GM18861 (cell line): Measurements from ENCODE around the gene CNST.
A peak's percentile ranks its signal among the peaks of the same experiment; 100 is the strongest.
"Not testable (repeated sequence)": the region's sequence is repeated elsewhere in the genome, so short reads cannot be mapped to it uniquely, and the experiment has no call there.

ENCODE experiments used
- ATAC-seq: cut with Tn5 transposase; IDR thresholded peaks from one replicate; pipeline ENCODE4 v1.9.1; 2021; ENCODE audit not compliant: unreplicated experiment

Gene CNST

DNA sequence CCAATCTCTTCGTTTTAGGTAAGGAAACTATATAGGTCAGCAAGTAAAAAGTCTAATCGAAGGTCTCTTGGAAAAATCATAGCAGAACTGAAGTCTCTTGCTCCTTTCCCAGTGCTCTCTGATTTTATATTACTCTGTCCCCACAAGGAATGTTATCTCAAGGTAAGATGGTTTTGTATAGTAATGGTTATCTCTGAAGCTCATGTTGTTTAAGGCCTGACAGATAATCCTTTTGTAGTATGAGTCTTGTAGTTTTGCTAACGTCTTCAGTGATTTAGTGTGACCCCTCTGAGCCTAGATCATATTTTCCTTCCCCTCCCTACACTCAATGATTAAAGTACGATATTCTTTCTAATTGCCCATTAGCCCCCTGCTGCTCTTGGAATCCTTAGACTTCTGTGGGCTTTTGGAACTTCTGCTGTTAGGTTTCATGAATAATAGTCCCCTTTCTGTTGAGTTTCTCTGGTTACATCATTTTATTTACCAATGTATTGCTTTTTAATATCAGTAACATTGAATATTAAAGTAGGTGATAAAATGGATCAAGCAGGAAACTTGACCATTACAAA, 52.1 kb downstream of the CNST start:
- no peak for ATAC-seq

- ATAC-seq, result no peak
These were observed 55.9 kb downstream of the CNST start for GRCh38 chr1:246622035-246622652.

- ATAC-seq, result no peak
These were observed 57.8 kb downstream of the CNST start for GRCh38 chr1:246624091-246624490.

DNA sequence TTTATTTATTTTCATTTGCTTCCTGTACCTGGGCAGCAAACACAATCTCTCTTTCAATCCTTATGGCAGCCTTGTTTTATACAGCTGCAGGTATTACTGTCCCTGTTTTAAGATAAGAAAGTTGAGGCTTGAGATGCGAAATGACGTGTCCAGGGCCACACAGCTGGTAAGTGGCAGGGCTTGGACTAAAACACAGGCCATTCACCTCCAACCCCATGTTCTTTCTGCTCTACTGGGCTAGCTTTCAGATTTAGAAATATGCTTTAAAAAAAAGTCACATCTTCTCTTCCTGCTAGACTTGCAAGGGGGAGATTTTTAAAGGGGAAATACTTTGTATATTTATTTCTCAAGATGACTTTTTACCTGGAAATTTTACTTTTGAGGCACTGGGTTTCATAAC, 62.8 kb downstream of the CNST start:
- ATAC-seq, result peak; percentile 81

DNA sequence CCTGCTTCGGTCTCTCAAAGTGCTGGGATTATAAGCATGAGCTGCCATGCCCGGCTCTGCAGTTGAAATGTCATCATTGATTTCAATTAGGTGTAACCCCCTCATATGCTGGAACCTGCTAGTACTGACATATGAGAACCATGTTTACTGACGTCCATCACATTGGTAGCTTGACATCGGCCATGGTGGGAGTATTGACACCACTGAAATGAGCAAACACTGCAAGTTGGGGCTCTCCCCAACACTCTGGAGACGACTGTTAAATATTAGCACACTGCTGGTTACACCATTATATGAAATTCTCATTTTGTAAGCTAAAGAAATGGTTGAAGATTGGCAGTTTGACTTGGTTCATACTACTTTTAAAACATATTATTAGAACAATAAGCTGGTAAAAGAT, 63.7 kb downstream of the CNST start:
- peak; percentile 46 for ATAC-seq

GRCh38 chr1:246631426-246631825, 65.2 kb downstream of the CNST start:
- ATAC-seq, result no peak

DNA sequence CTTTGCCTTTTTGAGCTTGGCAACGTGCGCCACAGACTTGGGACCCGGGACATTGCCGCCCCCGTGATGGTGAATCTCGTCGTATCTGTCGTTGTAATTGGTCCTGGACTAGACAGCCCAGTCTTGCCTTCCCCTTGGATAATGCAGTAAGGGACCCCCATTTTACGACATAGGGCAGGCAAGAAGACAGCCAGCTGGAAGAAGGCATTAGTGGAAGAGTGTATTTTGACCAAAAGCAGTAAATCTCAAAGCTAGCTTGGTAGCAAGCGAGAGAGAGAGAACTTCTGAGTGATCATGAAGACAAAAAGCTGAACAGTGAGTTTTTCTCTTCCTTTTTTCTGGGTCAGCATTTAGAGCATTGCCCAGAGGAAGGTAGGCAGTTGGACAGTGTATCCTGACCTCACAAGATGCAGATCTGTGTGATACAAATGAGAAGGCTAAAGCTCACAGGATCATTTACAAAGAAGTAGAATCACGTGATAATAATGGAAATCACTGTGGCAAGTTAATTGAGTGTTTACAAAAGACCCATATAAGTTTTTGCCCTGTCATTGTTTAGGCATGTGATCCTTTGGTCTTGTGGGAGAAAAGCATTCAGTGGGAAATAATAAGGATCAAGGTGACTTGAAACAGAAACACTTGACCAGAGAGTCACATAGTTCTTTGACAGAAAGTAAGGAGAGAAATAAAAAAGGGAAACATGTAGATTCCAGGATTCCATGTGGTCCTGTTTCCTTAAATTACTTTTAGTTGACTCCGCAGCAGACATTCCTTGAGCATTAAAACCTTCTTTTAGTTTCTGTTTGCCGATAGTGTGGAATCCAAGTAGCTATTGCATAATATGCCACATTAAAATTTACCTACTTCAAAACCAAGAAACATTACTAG, 66.3 kb downstream of the CNST start:
- no peak for ATAC-seq

DNA sequence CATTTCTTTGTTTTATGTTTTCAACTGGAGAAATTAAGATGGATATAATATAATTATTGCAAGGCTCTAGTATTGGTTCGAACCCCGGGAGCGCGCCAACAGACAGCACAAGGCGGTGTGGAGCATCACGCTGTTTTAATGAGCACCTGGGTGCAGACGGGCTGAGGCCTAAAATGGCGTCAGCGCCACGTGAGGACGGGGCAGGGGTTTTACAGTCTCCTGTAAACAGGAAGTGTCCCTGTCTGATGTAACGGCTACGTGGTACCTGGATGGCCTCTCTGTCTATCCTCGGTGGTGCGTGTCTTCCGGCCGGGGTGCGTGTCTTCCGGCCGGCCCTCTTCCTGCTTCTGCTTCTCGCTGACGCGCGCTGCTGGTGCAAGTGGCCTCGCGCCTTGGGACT, 68.4 kb downstream of the CNST start:
- not testable (repeated sequence) for ATAC-seq

DNA sequence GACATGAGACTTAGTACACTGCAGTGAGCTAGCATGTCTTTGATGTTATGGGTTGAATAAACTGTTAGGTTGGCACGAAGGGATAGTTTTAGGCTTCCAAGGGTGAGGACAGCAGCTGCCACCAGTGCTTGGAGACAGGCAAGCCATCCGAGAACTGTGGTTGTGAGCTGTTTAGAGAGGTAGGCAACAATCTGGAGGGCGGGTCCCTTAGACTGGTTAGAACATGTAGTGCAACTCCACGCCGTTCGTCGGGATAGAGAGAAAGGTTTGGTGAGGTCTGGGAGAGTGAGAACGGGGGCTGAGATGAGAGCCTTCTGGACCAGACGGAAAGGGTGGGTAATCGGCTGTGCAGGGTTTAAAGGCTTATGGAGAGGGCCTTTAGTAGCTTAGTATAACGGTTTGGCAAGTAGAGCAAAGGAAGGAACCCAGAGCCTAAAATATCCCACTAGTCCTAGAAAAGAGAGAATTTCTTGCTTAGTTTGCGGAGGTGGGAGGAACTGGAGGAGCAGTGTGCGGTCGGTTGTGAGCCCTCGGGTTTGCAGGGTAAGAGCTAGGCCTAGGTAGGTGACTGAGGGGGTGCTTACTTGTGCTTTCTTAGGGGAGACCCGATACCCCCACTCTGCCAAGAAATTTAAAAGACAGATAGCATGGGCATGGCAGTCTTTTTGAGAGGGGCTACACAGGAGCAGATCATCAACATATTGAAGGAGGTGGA, 72.8 kb downstream of the CNST start:
- ATAC-seq, result no peak

DNA sequence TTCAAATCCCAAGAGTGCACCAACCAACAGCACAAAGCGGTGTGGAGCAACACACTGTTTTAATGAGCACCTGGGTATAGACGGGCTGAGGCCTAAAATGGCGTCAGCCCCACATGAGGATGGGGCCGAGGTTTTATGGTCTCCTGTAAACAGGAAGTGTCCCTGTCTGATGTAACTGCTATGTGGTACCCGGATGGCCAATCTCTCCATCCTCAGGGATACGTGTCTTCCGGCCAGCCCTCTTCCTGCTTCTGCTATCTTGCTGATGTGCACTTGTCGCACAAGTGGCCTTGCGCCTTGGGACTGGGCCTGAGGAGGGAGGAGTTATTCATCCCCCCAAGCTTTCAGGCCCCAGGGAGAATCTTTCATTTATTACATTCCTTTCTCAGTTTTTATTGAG, 73.5 kb downstream of the CNST start:
- no peak for ATAC-seq

GRCh38 chr1:246640747-246641146, 74.5 kb downstream of the CNST start:
- no peak for ATAC-seq

GRCh38 chr1:246641394-246641793, 75.1 kb downstream of the CNST start:
- no peak for ATAC-seq

DNA sequence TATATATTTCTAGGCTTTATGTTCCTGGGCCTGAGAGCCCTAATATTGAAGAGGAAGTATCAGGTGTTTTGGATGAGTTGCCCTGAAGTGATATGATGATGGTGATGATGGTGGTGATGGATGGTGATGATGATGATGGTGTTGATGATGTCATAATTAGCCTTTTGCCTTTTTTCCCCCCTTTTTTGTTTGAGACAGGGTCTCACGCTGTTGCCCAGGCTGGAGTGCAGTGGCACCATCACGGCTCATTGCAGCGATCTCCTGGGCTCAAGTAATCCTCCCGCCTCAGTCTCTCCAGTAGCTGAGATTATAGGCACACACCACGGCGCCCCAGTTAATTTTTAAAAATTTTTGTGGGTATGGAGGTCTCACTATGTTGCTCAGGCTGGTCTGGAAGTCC, 76.5 kb downstream of the CNST start:
- ATAC-seq, result no peak

GRCh38 chr1:246647113-246647512, 80.9 kb downstream of the CNST start:
- no peak for ATAC-seq

DNA sequence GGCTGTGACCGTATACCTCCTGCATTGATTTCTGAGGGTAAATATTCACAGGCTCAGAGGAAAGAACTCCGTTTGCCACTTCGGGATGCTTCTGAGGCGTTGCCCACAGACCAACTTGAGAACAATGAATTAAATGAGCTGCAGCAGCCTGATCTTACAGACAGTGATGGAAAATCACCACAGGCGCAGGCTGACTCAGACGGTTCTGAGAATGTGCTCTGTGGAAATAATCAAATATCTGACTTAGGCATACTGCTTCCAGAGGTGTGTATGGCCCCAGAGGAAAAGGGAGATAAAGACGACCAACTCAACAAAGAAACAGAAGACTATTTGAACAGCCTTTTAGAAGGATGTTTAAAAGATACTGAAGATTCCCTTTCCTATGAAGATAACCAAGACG, 81.3 kb downstream of the CNST start:
- no peak for ATAC-seq

GRCh38 chr1:246651012-246651695, 84.9 kb downstream of the CNST start:
- ATAC-seq, result no peak

DNA sequence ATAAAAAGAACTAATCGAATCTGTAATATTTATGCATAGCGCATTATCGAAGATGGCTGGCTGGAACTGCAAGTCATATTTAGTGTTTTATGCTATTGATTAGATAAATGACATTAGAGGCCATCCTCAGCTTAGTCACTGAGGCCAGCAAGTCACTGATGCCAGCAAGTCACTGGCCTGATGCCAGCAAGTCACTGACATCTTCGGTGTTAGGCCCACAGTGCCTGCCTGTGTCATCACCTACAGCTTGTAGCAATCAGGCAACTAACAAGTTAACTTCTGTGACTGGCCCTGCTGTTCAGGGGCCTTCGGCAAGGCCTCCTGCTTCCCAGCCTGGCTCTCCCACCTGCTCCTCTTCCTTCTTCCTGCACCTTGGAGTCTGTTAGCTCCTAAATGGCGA, 92.3 kb downstream of the CNST start:
- ATAC-seq, result no peak

DNA sequence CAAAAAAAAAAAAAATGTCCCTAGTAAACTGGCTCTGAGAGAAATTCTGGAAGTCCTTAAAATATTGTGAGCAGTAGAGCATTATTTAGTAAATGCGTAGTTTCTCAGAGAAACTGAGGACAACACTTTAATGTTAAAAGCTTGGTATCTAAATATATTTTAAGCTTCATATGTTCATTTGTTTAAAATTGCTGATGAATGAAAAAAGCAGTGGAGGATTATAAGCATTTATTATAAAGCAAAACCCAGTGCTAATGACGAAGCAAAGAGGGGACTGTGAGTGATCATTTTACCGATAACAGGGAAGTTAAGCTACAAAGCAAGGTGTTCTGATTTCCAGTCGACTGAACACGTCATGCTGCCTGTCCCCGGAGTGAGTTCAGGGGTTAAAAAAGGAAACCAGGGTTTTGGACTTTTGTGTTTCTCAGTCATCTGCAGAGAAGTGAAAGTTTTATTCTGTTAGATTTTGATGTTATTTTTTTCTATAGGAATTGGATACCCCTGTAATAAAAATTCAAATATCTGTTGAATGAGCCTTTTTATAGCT, 93.4 kb downstream of the CNST start:
- no peak for ATAC-seq

GRCh38 chr1:246661451-246661850, 95.2 kb downstream of the CNST start:
- ATAC-seq, result no peak

- no peak for ATAC-seq
These were observed 101.5 kb downstream of the CNST start for GRCh38 chr1:246667773-246668172.

GRCh38 chr1:246669659-246670058, 103.4 kb downstream of the CNST start:
- no peak for ATAC-seq
